Measurements from ENCODE around the gene CCT4. TPM values are rescaled to one million over a fixed set of nuclear protein-coding genes. Genes with fewer than 3 reads are reported as not detected.

Gene CCT4
- total RNA-seq, 1 donor from 2014 or later = 92.7 TPM

- TF ChIP-seq CTCF (IDR thresholded peaks at IDR 0.05; ENCODE audit: borderline replicate concordance) = no peak
- no peak for DNase-seq
- intact Hi-C loops (cut with micrococcal nuclease) = no loop called here
Observed at GRCh38 chr2:61845320-61845719, 43.1 kb downstream of the CCT4 start.

DNA sequence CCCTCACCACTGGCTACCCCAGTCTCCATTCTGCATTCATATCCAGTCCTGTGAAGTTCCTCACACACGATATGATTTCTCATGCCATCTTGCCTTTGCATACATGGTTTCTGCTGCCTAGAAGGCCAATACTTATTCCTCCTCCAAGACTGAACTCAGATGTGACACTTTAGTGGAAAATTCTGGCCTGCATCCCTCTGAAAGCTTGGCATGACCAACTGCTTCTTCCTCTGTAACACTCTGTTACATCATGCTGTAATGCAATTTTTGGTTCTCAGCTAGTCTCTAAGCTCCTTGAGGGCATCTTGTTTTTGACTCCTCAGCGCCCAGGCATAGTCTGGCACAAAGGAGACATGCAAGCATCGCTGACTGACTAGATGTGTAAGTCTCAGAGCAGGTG, 47.2 kb downstream of the CCT4 start:
- TF ChIP-seq CTCF (IDR thresholded peaks at IDR 0.05; ENCODE audit: borderline replicate concordance) = no peak
- no peaks in the 10 kb centered on the region for H3K4me1 ChIP-seq
- intact Hi-C loops (cut with micrococcal nuclease) = no loop called here
- peaks cover 3% of the 10 kb centered on the region for H3K36me3 ChIP-seq
- no peaks in the 10 kb centered on the region for H3K9me3 ChIP-seq (replicated peaks)
- no peak overlapping the region for H3K4me3 ChIP-seq
- DNase-seq = no peak
- no peak overlapping the region for H3K27ac ChIP-seq (replicated peaks)
- H3K27me3 ChIP-seq (ENCODE audit: low read depth) = no peaks in the 10 kb centered on the region

More at GRCh38 chr2:61845320-61845719, 43.1 kb downstream of the CCT4 start:
- H3K9me3 ChIP-seq (replicated peaks) = no peaks in the 10 kb centered on the region
- peaks cover 3% of the 10 kb centered on the region for H3K36me3 ChIP-seq
- H3K27me3 ChIP-seq (ENCODE audit: low read depth) = no peaks in the 10 kb centered on the region
- H3K4me3 ChIP-seq = no peak overlapping the region
- H3K27ac ChIP-seq (replicated peaks) = no peak overlapping the region
- no peaks in the 10 kb centered on the region for H3K4me1 ChIP-seq

- Histone ChIP-seq H3K27ac (replicated peaks) (no peak overlapping the region), H3K9me3 (replicated peaks) (no peaks in the 10 kb centered on the region), H3K4me1 (no peaks in the 10 kb centered on the region), H3K27me3 (ENCODE audit: low read depth) (no peaks in the 10 kb centered on the region), H3K36me3 (no peaks in the 10 kb centered on the region), H3K4me3 (no peak overlapping the region)
- DNase-seq = no peak
- intact Hi-C loops (cut with micrococcal nuclease) = no loop called here
- TF ChIP-seq CTCF (IDR thresholded peaks at IDR 0.05; ENCODE audit: borderline replicate concordance) = no peak
Observed at GRCh38 chr2:61834893-61835292, 53.6 kb downstream of the CCT4 start.

- H3K27ac ChIP-seq (replicated peaks) = no peak overlapping the region
- H3K9me3 ChIP-seq (replicated peaks) = no peaks in the 10 kb centered on the region
- DNase-seq = no peak
- no peak overlapping the region for H3K4me3 ChIP-seq
- no peaks in the 10 kb centered on the region for H3K36me3 ChIP-seq
- no peak for TF ChIP-seq CTCF (IDR thresholded peaks at IDR 0.05; ENCODE audit: borderline replicate concordance)
- no peaks in the 10 kb centered on the region for H3K27me3 ChIP-seq (ENCODE audit: low read depth)
- intact Hi-C loops (cut with micrococcal nuclease) = no loop called here
- no peaks in the 10 kb centered on the region for H3K4me1 ChIP-seq
Observed at GRCh38 chr2:61833971-61834370, 54.5 kb downstream of the CCT4 start.

DNA sequence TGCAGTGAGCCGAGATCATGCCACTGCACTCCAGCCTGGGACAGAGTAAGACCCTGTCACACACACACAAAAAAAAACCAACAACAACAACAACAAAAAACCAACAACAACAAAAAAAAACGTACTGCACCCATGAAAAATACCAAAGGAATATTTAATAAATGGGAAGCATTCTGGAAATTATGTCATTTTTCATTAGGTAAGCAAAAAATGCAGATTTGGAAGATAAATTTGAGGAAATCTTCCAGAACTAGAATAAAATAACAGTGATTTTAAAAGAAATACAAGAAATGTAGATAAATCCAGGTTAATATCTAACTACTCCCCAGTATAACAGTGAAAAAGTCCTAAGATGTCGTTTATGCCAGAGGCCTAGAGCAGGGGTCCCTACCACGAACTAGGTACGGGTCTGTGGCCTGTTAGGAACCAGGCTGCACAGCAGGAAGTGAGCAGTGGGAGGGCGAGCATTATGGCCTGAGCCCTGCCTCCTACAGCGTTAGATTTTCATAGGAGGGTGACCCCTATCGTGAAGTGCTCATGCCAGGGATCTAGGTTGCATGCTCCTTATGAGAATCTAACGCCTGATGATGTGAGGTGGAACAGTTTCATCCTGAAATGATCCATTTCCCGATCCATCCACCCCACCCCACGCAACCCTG, 56.1 kb downstream of the CCT4 start:
- Histone ChIP-seq H3K4me1 (no peaks in the 10 kb centered on the region), H3K9me3 (replicated peaks) (no peaks in the 10 kb centered on the region), H3K4me3 (no peak overlapping the region), H3K36me3 (no peaks in the 10 kb centered on the region), H3K27me3 (ENCODE audit: low read depth) (no peaks in the 10 kb centered on the region), H3K27ac (replicated peaks) (no peak overlapping the region)
- no peak for DNase-seq
- intact Hi-C loops (cut with micrococcal nuclease) = no loop called here
- no peak for TF ChIP-seq CTCF (IDR thresholded peaks at IDR 0.05; ENCODE audit: borderline replicate concordance)

All from left ventricle myocardium inferior (tissue), 1 donor.